Suprapubic skin (tissue), 4 donors: ENCODE data around the gene BLOC1S5. TPM values are rescaled to one million over a fixed set of nuclear protein-coding genes. Genes with fewer than 3 reads are reported as not detected.
A peak's percentile ranks its signal among the peaks of the same experiment; 100 is the strongest.

Experiments used
- DNase-seq, 2 donors: peaks; one replicate each; pipeline ENCODE4 v3.0.0-alpha.2; 2019; ENCODE audit warnings: low spot score in 2 of 2
- H3K27ac ChIP-seq: fragments of 200-600 bp; sonication (generic); one replicate; pipeline ENCODE4 v1.5.1; 2019
- H3K27me3 ChIP-seq: fragments of 200-600 bp; sonication (generic); one replicate; pipeline ENCODE4 v1.5.1; 2019
- H3K36me3 ChIP-seq: fragments of 200-600 bp; sonication (generic); one replicate; pipeline ENCODE4 v1.5.1; 2019
- H3K4me1 ChIP-seq: fragments of 200-600 bp; sonication (generic); one replicate; pipeline ENCODE4 v1.5.1; 2019
- H3K4me3 ChIP-seq: fragments of 200-600 bp; sonication (generic); one replicate; pipeline ENCODE4 v1.5.1; 2019; ENCODE audit warnings: mild to moderate bottlenecking
- H3K9me3 ChIP-seq: fragments of 200-600 bp; sonication (generic); one replicate; pipeline ENCODE4 v1.5.1; 2019
- EP300 ChIP-seq: sonication (generic); formaldehyde crosslinking; IDR thresholded peaks from one replicate; pipeline ENCODE4 v1.6.1; 2017; ENCODE audit warnings: antibody characterized with exemption
- POLR2A ChIP-seq, 2 donors: fragments of 450-650 bp; IDR thresholded peaks; one replicate each; pipeline ENCODE4 v1.6.1; 2017; ENCODE audit warnings: antibody characterized with exemption in 2 of 2, mild to moderate bottlenecking in 2 of 2, moderate library complexity in 2 of 2
- POLR2AphosphoS5 ChIP-seq, 3 donors: sonication (generic); formaldehyde crosslinking; IDR thresholded peaks; one replicate each; pipeline ENCODE4 v1.6.1; 2017; ENCODE audit warnings: antibody characterized with exemption in 3 of 3
- WGBS: methylation state at CpG from one replicate; pipeline ENCODE4 v1.1.5; 2018; 5-methylcytosine and 5-hydroxymethylcytosine counted together
- total RNA-seq, 4 donors: library from RNA; depleted of rRNA; stranded (reverse); fragments of >200 nt; gene quantifications; one replicate each; pipeline ENCODE4 v1.1.0, GENCODE V29; 2016
- TF ChIP-seq, protein P1 (sequence below), 2 donors: fragments of 200-600 bp in 1 of 2; fragments of 450-650 bp in 1 of 2; sonication (generic) in 1 of 2; IDR thresholded peaks; one replicate each; pipeline ENCODE4 v1.5.1; 2016 to 2019; ENCODE audit warnings: antibody characterized with exemption in 2 of 2, mild to moderate bottlenecking in 1 of 2, moderate library complexity in 1 of 2

Gene BLOC1S5
- total RNA-seq, 4 donors from 2014 or later = 9.1 to 13.6 (median 9.7) TPM

DNA sequence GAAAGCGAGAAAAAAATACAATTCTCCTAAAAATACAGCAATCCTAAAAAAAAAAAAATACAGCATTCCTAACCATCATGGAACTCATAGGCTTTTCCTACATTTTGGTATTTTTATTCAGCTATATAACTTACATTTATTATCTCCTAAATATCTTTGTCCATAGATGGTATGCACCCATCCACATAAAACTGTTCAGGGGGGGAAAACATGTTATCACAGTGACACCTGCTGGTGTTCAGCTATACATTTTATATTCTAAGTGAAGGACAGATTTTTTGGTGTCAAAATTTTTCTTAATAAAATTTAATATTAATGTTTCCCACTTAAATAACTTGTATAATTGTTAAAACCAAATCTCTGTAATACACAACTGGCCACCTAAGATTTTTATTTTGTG is 58.0 kb downstream of the BLOC1S5 start:
- H3K9me3 ChIP-seq = no peaks in the 10 kb centered on the region
- H3K36me3 ChIP-seq = no peaks in the 10 kb centered on the region
- no peaks in the 10 kb centered on the region for H3K27me3 ChIP-seq
- WGBS = 95% methylated on average over 1 of the region's 1 CpG
- H3K4me1 ChIP-seq = no peaks in the 10 kb centered on the region
- H3K27ac ChIP-seq = no peak overlapping the region
- H3K4me3 ChIP-seq = no peak overlapping the region
- no peak for DNase-seq
- no peak for TF ChIP-seq POLR2A (IDR thresholded peaks at IDR 0.05)
- TF ChIP-seq, protein P1, sequence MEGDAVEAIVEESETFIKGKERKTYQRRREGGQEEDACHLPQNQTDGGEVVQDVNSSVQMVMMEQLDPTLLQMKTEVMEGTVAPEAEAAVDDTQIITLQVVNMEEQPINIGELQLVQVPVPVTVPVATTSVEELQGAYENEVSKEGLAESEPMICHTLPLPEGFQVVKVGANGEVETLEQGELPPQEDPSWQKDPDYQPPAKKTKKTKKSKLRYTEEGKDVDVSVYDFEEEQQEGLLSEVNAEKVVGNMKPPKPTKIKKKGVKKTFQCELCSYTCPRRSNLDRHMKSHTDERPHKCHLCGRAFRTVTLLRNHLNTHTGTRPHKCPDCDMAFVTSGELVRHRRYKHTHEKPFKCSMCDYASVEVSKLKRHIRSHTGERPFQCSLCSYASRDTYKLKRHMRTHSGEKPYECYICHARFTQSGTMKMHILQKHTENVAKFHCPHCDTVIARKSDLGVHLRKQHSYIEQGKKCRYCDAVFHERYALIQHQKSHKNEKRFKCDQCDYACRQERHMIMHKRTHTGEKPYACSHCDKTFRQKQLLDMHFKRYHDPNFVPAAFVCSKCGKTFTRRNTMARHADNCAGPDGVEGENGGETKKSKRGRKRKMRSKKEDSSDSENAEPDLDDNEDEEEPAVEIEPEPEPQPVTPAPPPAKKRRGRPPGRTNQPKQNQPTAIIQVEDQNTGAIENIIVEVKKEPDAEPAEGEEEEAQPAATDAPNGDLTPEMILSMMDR (IDR thresholded peaks at IDR 0.05) = peak; percentile 5 to 21

DNA sequence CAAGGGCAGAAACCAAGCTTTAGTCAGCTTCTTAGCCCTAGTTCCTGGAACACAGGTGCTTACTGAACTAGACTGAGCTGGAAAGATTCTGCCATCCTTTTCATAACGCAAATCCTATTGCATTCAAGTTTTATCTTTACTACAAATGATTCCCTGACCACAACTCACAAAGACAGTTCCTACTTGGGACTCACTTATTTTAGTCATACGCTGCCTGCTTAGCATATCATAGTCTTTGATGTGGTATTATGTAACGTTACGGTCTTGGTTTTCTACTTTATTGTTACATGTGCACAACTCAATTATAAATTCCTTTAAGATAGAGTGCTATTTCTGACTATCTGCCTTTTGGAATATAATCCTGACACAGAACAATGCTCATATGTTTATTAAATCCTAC is 59.1 kb downstream of the BLOC1S5 start:
- H3K4me1 ChIP-seq = no peaks in the 10 kb centered on the region
- no peak for DNase-seq
- no peak for TF ChIP-seq POLR2A (IDR thresholded peaks at IDR 0.05)
- TF ChIP-seq EP300 = no peak
- TF ChIP-seq POLR2AphosphoS5 (IDR thresholded peaks at IDR 0.05) = no peak
- TF ChIP-seq, protein P1 (IDR thresholded peaks at IDR 0.05) = no peak
- no peaks in the 10 kb centered on the region for H3K36me3 ChIP-seq
- no peaks in the 10 kb centered on the region for H3K27me3 ChIP-seq
- H3K27ac ChIP-seq = no peak overlapping the region
- 72% methylated on average over 4 of the region's 4 CpGs for WGBS
- no peaks in the 10 kb centered on the region for H3K9me3 ChIP-seq
- no peak overlapping the region for H3K4me3 ChIP-seq

DNA sequence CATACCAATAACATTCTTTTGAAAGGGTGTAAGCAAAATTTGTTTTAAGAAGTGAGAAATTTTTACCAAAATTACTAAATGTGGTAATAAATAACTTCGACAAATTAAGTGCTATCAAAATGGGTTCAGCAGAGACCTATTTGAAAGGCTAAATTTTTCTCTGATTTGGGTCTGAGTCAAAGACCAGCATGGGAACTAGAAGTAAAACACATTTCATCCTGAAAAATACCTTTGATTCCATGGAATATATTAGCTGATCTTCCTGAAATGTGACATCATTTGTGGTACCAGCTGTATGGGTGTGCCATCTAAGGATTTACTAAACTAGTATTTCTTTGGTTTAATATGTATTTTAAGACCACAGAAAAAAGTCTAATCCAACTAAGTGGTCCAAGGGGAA is 63.6 kb downstream of the BLOC1S5 start:
- TF ChIP-seq, protein P1 (IDR thresholded peaks at IDR 0.05) = no peak
- TF ChIP-seq POLR2AphosphoS5 (IDR thresholded peaks at IDR 0.05) (no peak), EP300 (no peak), POLR2A (IDR thresholded peaks at IDR 0.05) (no peak)
- DNase-seq = no peak
- Histone ChIP-seq H3K9me3 (no peaks in the 10 kb centered on the region), H3K4me1 (peaks cover 3% of the 10 kb centered on the region), H3K4me3 (no peak overlapping the region), H3K27me3 (no peaks in the 10 kb centered on the region), H3K36me3 (no peaks in the 10 kb centered on the region), H3K27ac (no peak overlapping the region)
- WGBS = 97% methylated on average over 1 of the region's 1 CpG

DNA sequence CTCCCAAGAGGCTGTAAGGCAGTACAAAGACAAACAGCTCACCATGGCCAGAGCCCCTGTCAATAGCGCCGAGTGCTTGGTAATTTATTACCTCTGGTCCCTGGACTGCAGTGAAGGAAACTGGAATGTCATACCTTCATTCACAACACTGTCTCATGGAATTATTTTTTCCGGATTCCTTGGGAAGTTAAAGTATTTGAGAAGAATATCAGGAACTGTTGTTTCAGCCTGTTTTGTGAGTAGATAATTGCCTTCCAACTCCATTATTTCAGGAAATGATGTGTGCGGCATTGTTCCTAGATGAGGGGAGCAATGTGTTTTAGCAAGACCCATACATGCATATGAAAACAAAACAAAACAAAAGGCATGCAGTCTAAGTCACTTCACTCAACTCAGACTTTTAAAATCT is 64.0 kb downstream of the BLOC1S5 start:
- H3K27me3 ChIP-seq = no peaks in the 10 kb centered on the region
- peaks cover 3% of the 10 kb centered on the region for H3K4me1 ChIP-seq
- H3K36me3 ChIP-seq = no peaks in the 10 kb centered on the region
- H3K4me3 ChIP-seq = no peak overlapping the region
- TF ChIP-seq POLR2A (IDR thresholded peaks at IDR 0.05) = no peak
- TF ChIP-seq, protein P1 (IDR thresholded peaks at IDR 0.05) = no peak
- TF ChIP-seq EP300 = no peak
- no peak overlapping the region for H3K27ac ChIP-seq
- 78% methylated on average over 4 of the region's 4 CpGs for WGBS
- H3K9me3 ChIP-seq = no peaks in the 10 kb centered on the region
- no peak for DNase-seq

DNA sequence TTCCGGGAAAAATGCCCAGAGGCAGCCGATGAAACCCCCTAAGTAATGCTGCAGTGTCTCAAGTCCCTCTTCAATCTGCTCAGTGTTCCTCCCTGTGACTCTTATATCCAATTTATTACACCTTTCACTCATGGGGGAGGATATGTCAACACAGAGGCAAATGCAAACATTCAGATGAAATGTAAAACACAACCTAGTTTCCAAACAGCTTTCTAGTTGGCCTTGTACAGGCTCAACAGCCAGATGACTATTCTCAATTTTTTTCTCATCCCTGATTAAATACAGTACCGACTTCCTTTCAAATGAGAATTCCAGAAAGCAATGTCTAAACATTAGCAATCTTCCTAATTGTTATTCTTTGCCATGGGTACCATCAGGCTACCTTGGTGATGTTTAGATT is 65.0 kb downstream of the BLOC1S5 start:
- H3K4me3 ChIP-seq = no peak overlapping the region
- no peaks in the 10 kb centered on the region for H3K9me3 ChIP-seq
- TF ChIP-seq POLR2A (IDR thresholded peaks at IDR 0.05) (no peak), EP300 (no peak), POLR2AphosphoS5 (IDR thresholded peaks at IDR 0.05) (no peak)
- TF ChIP-seq, protein P1 (IDR thresholded peaks at IDR 0.05) = no peak
- no peaks in the 10 kb centered on the region for H3K27me3 ChIP-seq
- WGBS = 83% methylated on average over 3 of the region's 3 CpGs
- no peak overlapping the region for H3K27ac ChIP-seq
- no peak for DNase-seq
- H3K4me1 ChIP-seq = peaks cover 3% of the 10 kb centered on the region
- H3K36me3 ChIP-seq = no peaks in the 10 kb centered on the region
